HepG2 (cell line): Measurements from ENCODE around the gene SMYD2. TPM values are rescaled to one million over a fixed set of nuclear protein-coding genes. Genes with fewer than 3 reads are reported as not detected.

Experiments
- ATAC-seq: fragments of 200-7000 bp; cut with Tn5 transposase; 3 replicates; pipeline ENCODE4 v1.9.1; 2020; ENCODE audit warnings: mild to moderate bottlenecking, moderate library complexity
- BruUV-seq: library from RNA; stranded (reverse); fragments of 400-500 nt; replicated peaks from 2 replicates; lab custom pipeline; 2021; lab: Mats Ljungman, UMichigan
- CTCF ChIA-PET: fragments of 300-600 bp; formaldehyde crosslinking; extraction: SDS; loops from one replicate; lab custom pipeline; 2021; ENCODE audit warnings: low total read pairs, inconsistent platforms, low intra/inter-chr PET ratio; lab: Yijun Ruan, JAX
- POLR2A ChIA-PET: fragments of 350-600 bp; sonication (Branson Sonifier 250); formaldehyde crosslinking; loops from one replicate; lab custom pipeline; 2020; ENCODE audit warnings: antibody characterized with exemption, inconsistent platforms; lab: Yijun Ruan, JAX
- DNase-seq: peaks from one replicate; pipeline ENCODE4 v3.0.0-alpha.2; 2015; ENCODE audit warnings: low spot score
- FAIRE-seq: peaks from 3 replicates; lab custom pipeline; 2011; peaks lifted over from hg19 to GRCh38; lab: Jason Lieb, UNC
- H2AFZ ChIP-seq: one replicate; pipeline ENCODE4 v1.6.1; 2011; ENCODE audit warnings: low read length, inconsistent platforms
- H3K27ac ChIP-seq: fragments of 300-600 bp; 3 replicates; pipeline ENCODE4 v1.8.0; 2011; ENCODE audit warnings: mixed run types, mild to moderate bottlenecking, mixed read lengths, low read length, inconsistent platforms; ENCODE audit not compliant: insufficient read depth; ENCODE audit errors: extremely low read length
- H3K27me3 ChIP-seq, 2 experiments: fragments of 200-600 bp in 1 of 2; 2 replicates in 1 of 2; 3 replicates in 1 of 2; pipeline versions ENCODE4 v1.6.0 to v1.8.0; 2011; ENCODE audit warnings: low read length in 2 of 2, mild to moderate bottlenecking in 2 of 2, moderate library complexity in 2 of 2, inconsistent platforms in 1 of 2; ENCODE audit not compliant: insufficient read depth in 2 of 2, control insufficient read depth in 1 of 2
- H3K36me3 ChIP-seq, 2 experiments: fragments of 200-600 bp in 1 of 2; replicated peaks in 1 of 2; 2 replicates in 1 of 2; 3 replicates in 1 of 2; pipeline versions ENCODE4 v1.5.1 to v1.8.0; 2011; ENCODE audit warnings: low read length in 2 of 2, inconsistent platforms in 1 of 2; ENCODE audit not compliant: insufficient read depth in 2 of 2, control insufficient read depth in 1 of 2
- H3K4me1 ChIP-seq: 2 replicates; pipeline ENCODE4 v1.5.1; 2012; ENCODE audit warnings: low read length, inconsistent platforms; ENCODE audit not compliant: insufficient read depth
- H3K4me2 ChIP-seq: 2 replicates; pipeline ENCODE4 v1.6.0; 2011; ENCODE audit warnings: low read depth, low read length, inconsistent platforms
- H3K4me3 ChIP-seq, 3 experiments: fragments of 200-600 bp in 1 of 3; sonication (generic), shearing (Covaris generic) in 1 of 3; replicated peaks in 1 of 3; 2 replicates each; pipeline ENCODE4 v1.5.1; 2011 to 2016; ENCODE audit warnings: low read length in 3 of 3, inconsistent platforms in 2 of 3, low read depth in 2 of 3, mild to moderate bottlenecking in 2 of 3, control low read depth in 1 of 3, mixed read lengths in 1 of 3; ENCODE audit not compliant: insufficient read depth in 1 of 3
- H3K79me2 ChIP-seq: one replicate; pipeline ENCODE4 v1.6.1; 2011; ENCODE audit warnings: low read length, inconsistent platforms; ENCODE audit not compliant: insufficient read depth
- H3K9ac ChIP-seq: 2 replicates; pipeline ENCODE4 v1.6.0; 2011; ENCODE audit warnings: mild to moderate bottlenecking, low read depth, low read length, inconsistent platforms; ENCODE audit not compliant: insufficient read depth
- H3K9me3 ChIP-seq: 2 replicates; pipeline ENCODE4 v1.5.1; 2012; ENCODE audit warnings: mild to moderate bottlenecking, low read length
- H4K20me1 ChIP-seq: 2 replicates; pipeline ENCODE4 v1.6.0; 2011; ENCODE audit warnings: inconsistent platforms, mild to moderate bottlenecking, low read length, moderate library complexity; ENCODE audit not compliant: insufficient read depth
- FOXO1 ChIP-seq: sonication (generic); formaldehyde crosslinking; IDR thresholded peaks from 2 replicates; pipeline ENCODE4 v1.4.0; 2020; ENCODE audit warnings: missing genetic modification reagents
- GLMP ChIP-seq: sonication (generic); formaldehyde crosslinking; IDR thresholded peaks from 2 replicates; pipeline ENCODE4 v1.9.0; 2021; ENCODE audit warnings: missing genetic modification reagents, mild to moderate bottlenecking, borderline replicate concordance
- MAF1 ChIP-seq: sonication (generic); formaldehyde crosslinking; IDR thresholded peaks from 2 replicates; pipeline ENCODE4 v1.5.0; 2020; ENCODE audit warnings: missing genetic modification reagents, borderline replicate concordance
- PAX8 ChIP-seq: sonication (generic); formaldehyde crosslinking; IDR thresholded peaks from 2 replicates; pipeline ENCODE4 v1.8.0; 2022; ENCODE audit warnings: mild to moderate bottlenecking, missing genetic modification reagents, borderline replicate concordance
- RFX3 ChIP-seq: IDR thresholded peaks from 2 replicates; pipeline ENCODE4 v1.6.1; 2016; ENCODE audit warnings: missing biosample characterization, missing genetic modification reagents
- STAG1 ChIP-seq: sonication (generic); formaldehyde crosslinking; IDR thresholded peaks from 2 replicates; pipeline ENCODE4 v1.4.0; 2020; ENCODE audit warnings: missing genetic modification reagents
- USF2 ChIP-seq, 2 experiments: sonication (generic) in 1 of 2; formaldehyde crosslinking in 1 of 2; IDR thresholded peaks; 2 replicates each; pipeline versions ENCODE4 v1.5.1 to v1.6.1; 2011 to 2020; ENCODE audit warnings: borderline replicate concordance in 1 of 2, low read depth in 1 of 2, low read length in 1 of 2, mild to moderate bottlenecking in 1 of 2, missing genetic modification reagents in 1 of 2, moderate library complexity in 1 of 2
- ZNF260 ChIP-seq: sonication (generic); formaldehyde crosslinking; IDR thresholded peaks from 2 replicates; pipeline ENCODE4 v1.4.0; 2020; ENCODE audit warnings: missing genetic modification reagents, low read depth, mild to moderate bottlenecking, borderline replicate concordance
- ZNF678 ChIP-seq: sonication (generic); formaldehyde crosslinking; IDR thresholded peaks from 2 replicates; pipeline ENCODE4 v1.4.0; 2020; ENCODE audit warnings: mild to moderate bottlenecking, missing genetic modification reagents
- WGBS: methylation state at CpG from one replicate; pipeline ENCODE4 v1.1.6; 2017; ENCODE audit warnings: low lambda C conversion rate; 5-methylcytosine and 5-hydroxymethylcytosine counted together
- in situ Hi-C: cut with HindIII; loops from 2 replicates; pipeline ENCODE4 v1.10.0; 2017; ENCODE audit warnings: low pct_unique_long_range_greater_than_20kb; ENCODE audit not compliant: extremely low pct_ligation_motif_present
- intact Hi-C: fragments of 100-400 bp; cut with micrococcal nuclease; formaldehyde crosslinking; loops from one replicate; pipeline ENCODE4 v1.10.0; 2022; ENCODE audit not compliant: unreplicated experiment
- polyA plus RNA-seq, 8 experiments: library from polyadenylated mRNA; depleted of rRNA in 3 of 8; stranded (reverse) in 7 of 8; unstranded in 1 of 8; fragments of >200 nt; fragmentation: Illumina TruSeq in 4 of 8; extraction: Trizol in 4 of 8; gene quantifications; 2 replicates each; pipeline versions ENCODE4 v1.2.1 to v1.2.3, GENCODE V29; 2011 to 2016; ENCODE audit warnings: low read depth in 4 of 8, missing spikeins in 1 of 8, mixed read lengths in 1 of 8; ENCODE audit not compliant: insufficient read depth in 1 of 8
- total RNA-seq, 5 experiments: library from RNA; depleted of rRNA; stranded (reverse); fragments of >200 nt; fragmentation: Illumina TruSeq; extraction: Trizol; gene quantifications; 2 replicates each; pipeline ENCODE4 v1.2.3, GENCODE V29; 2016; ENCODE audit warnings: low read depth in 1 of 5

SMYD2 gene
- total and polyA plus RNA-seq, 2 of the 13 experiments (the other 11 are each of a cell fraction or from before 2014, with no cell fraction given), result 72.7 to 139 TPM

- TF ChIP-seq GLMP (CRISPR knock-in tag), result no peak
- TF ChIP-seq MAF1 (CRISPR knock-in tag), result no peak
- no peak for TF ChIP-seq ZNF678 (CRISPR knock-in tag)
- TF ChIP-seq FOXO1 (CRISPR knock-in tag), result no peak
- TF ChIP-seq PAX8 (CRISPR knock-in tag), result no peak
- TF ChIP-seq ZNF260 (CRISPR knock-in tag), result no peak
- TF ChIP-seq USF2 (IDR thresholded peaks at IDR 0.05; ENCODE audit: low read depth, low read length), result no peak
- no peak for TF ChIP-seq USF2 (CRISPR knock-in tag; IDR thresholded peaks at IDR 0.05; ENCODE audit: borderline replicate concordance)
- no peak for TF ChIP-seq RFX3 (CRISPR knock-in tag)
- TF ChIP-seq STAG1 (CRISPR knock-in tag), result no peak
- in situ Hi-C loops, result no loop called here
- H3K9ac ChIP-seq, result no peak overlapping the region
- intact Hi-C loops, result no loop called here
- H4K20me1 ChIP-seq, result no peaks in the 10 kb centered on the region
- FAIRE-seq, result no peak
- H3K4me3 ChIP-seq, result no peak overlapping the region
- BruUV-seq, result no TSS peak
- ChIA-PET CTCF (no interaction called here), POLR2A (no interaction called here)
- H3K4me2 ChIP-seq, result no peak overlapping the region
- no peaks in the 10 kb centered on the region for H3K9me3 ChIP-seq
- DNase-seq, result no peak
- H2AFZ ChIP-seq, result no peak overlapping the region
- H3K27ac ChIP-seq, result no peak overlapping the region
- ATAC-seq, result no peak
- WGBS, result 97% methylated on average over 22 of the region's 45 CpGs
- no peaks in the 10 kb centered on the region for H3K79me2 ChIP-seq
- H3K4me1 ChIP-seq, result no peaks in the 10 kb centered on the region
- H3K27me3 ChIP-seq, result no peaks in the 10 kb centered on the region
- H3K36me3 ChIP-seq, result peaks cover 7 to 13% of the 10 kb centered on the region in 2 experiments; a peak in 4 of 5 replicates
Measured at GRCh38 chr1:214383381-214384372, 102.7 kb downstream of the SMYD2 start.
